Right ventricle myocardium inferior (tissue), 1 donor: Measurements from ENCODE around the gene UAP1L1. TPM values are rescaled to one million over a fixed set of nuclear protein-coding genes. Genes with fewer than 3 reads are reported as not detected.

Experiments
- ATAC-seq: fragments of 200-7000 bp; cut with Tn5 transposase; one replicate; pipeline ENCODE4 v1.9.1; 2020; ENCODE audit warnings: mild to moderate bottlenecking, moderate library complexity
- DNase-seq: peaks from one replicate; pipeline ENCODE4 v3.0.0; 2021; ENCODE audit errors: missing footprints
- intact Hi-C: fragments of 100-400 bp; cut with DNase I; formaldehyde crosslinking; loops from one replicate; pipeline ENCODE4 v1.11.0; 2022
- total RNA-seq: library from RNA; stranded (reverse); fragmentation: NEBNext Ultra II Directional; extraction: Animal tissue kit (Norgen Biotek cat#: 25700); gene quantifications from one replicate; pipeline ENCODE4 v1.2.1, GENCODE V29; 2021
- donor health status: DM: no; HTN: yes; CAD: no; lungs with severe emphysema.

UAP1L1 gene
- total RNA-seq, 1 donor from 2014 or later = 13.6 TPM

- ATAC-seq = no peak
Measured at GRCh38 chr9:137107312-137107921, 30.1 kb downstream of the UAP1L1 start.

GRCh38 chr9:137107982-137108381 is 30.7 kb downstream of the UAP1L1 start:
- DNase-seq (peak; percentile 43), ATAC-seq (no peak)
- intact Hi-C loops = no loop called here

More at GRCh38 chr9:137107312-137107921, 30.1 kb downstream of the UAP1L1 start:
- intact Hi-C loops = no loop called here
- DNase-seq = peak; percentile 56

- ATAC-seq (no peak), DNase-seq (no peak)
Measured at GRCh38 chr9:137108608-137109249, 31.4 kb downstream of the UAP1L1 start.

GRCh38 chr9:137109250-137110146 is 32.2 kb downstream of the UAP1L1 start:
- ATAC-seq = no peak
- intact Hi-C loops = no loop called here
- DNase-seq = peak; percentile 51

More at GRCh38 chr9:137108608-137109249, 31.4 kb downstream of the UAP1L1 start:
- intact Hi-C loops = no loop called here

- ATAC-seq (no peak), DNase-seq (no peak)
- intact Hi-C loops = no loop called here
Measured at GRCh38 chr9:137110147-137110910, 33.0 kb downstream of the UAP1L1 start.

- intact Hi-C loops = no loop called here
- ATAC-seq = no peak
Measured at GRCh38 chr9:137110911-137111787, 33.8 kb downstream of the UAP1L1 start.

GRCh38 chr9:137111788-137112563 is 34.7 kb downstream of the UAP1L1 start:
- ATAC-seq (no peak), DNase-seq (peak; percentile 60)
- intact Hi-C loops = no loop called here

More at GRCh38 chr9:137110911-137111787, 33.8 kb downstream of the UAP1L1 start:
- DNase-seq = no peak

- DNase-seq (peak; percentile 53), ATAC-seq (no peak)
- intact Hi-C loops = no loop called here
Measured at GRCh38 chr9:137112564-137113384, 35.5 kb downstream of the UAP1L1 start.

GRCh38 chr9:137113385-137114159 is 36.3 kb downstream of the UAP1L1 start:
- intact Hi-C loops = loop anchor here (2.0 kb wide), 1 partner anchor 75 kb away; the partner anchor contains the start of genes ANAPC2 and SSNA1
- no peak for ATAC-seq
- DNase-seq = peak; percentile 69

GRCh38 chr9:137114220-137114612 is 36.9 kb downstream of the UAP1L1 start:
- intact Hi-C loops = loop anchor here (2.0 kb wide), 1 partner anchor 75 kb away; the partner anchor contains the start of genes ANAPC2 and SSNA1
- DNase-seq (peak; percentile 63), ATAC-seq (no peak)

GRCh38 chr9:137114613-137115393 is 37.5 kb downstream of the UAP1L1 start, which contains the start of gene DPP7:
TSS of gene DPP7 (minus strand) at chr9:137114733. CDS start at chr9:137114713, 20 bp downstream.
- intact Hi-C loops = loop anchor here (2.0 kb wide), 1 partner anchor 74 kb away; the partner anchor contains the start of genes ANAPC2 and SSNA1
- peak; percentile 86 for ATAC-seq
- DNase-seq = peak; percentile 92

- intact Hi-C loops = loop anchor here (2.0 kb wide), 2 partner anchors 73 to 111 kb away; partner anchors contain the start of genes ANAPC2, RNF224 and SSNA1
- peak; percentile 4 for ATAC-seq
- DNase-seq = peak; percentile 65
Measured at GRCh38 chr9:137115394-137116026, 38.2 kb downstream of the UAP1L1 start.

GRCh38 chr9:137116027-137116507 is 38.8 kb downstream of the UAP1L1 start:
- intact Hi-C loops = loop anchor here (2.0 kb wide), 1 partner anchor 111 kb away; the partner anchor contains the start of gene RNF224
- ATAC-seq (peak; percentile 47), DNase-seq (peak; percentile 55)
